Mucosa of rectum (tissue), 2 donors: ENCODE results near the gene NDRG3.
A peak's percentile ranks its signal among the peaks of the same experiment; 100 is the strongest.

Experiments used
- H3K27ac ChIP-seq, 2 donors: one replicate each; pipeline ENCODE4 v1.7.0; 2013; ENCODE audit warnings: inconsistent platforms in 2 of 2, low read depth in 2 of 2, low read length in 2 of 2
- H3K27me3 ChIP-seq, 2 donors: one replicate each; pipeline ENCODE4 v1.7.0; 2013; ENCODE audit warnings: low read length in 2 of 2; ENCODE audit not compliant: control insufficient read depth in 2 of 2, insufficient read depth in 2 of 2
- H3K36me3 ChIP-seq, 2 donors: one replicate each; pipeline ENCODE4 v1.7.0; 2013; ENCODE audit warnings: low read length in 2 of 2; ENCODE audit not compliant: control insufficient read depth in 2 of 2, insufficient read depth in 2 of 2
- H3K4me1 ChIP-seq, 2 donors: one replicate each; pipeline ENCODE4 v1.7.0; 2013; ENCODE audit warnings: low read length in 2 of 2, mild to moderate bottlenecking in 1 of 2; ENCODE audit not compliant: control insufficient read depth in 2 of 2, insufficient read depth in 2 of 2
- H3K4me3 ChIP-seq, 2 donors: one replicate each; pipeline ENCODE4 v1.7.0; 2013; ENCODE audit warnings: low read length in 2 of 2
- H3K9ac ChIP-seq, 2 donors: one replicate each; pipeline ENCODE4 v1.7.0; 2013; ENCODE audit warnings: low read length in 2 of 2, low read depth in 1 of 2, mild to moderate bottlenecking in 1 of 2
- H3K9me3 ChIP-seq, 2 donors: one replicate each; pipeline ENCODE4 v1.7.0; 2013; ENCODE audit warnings: low read length in 2 of 2; ENCODE audit not compliant: control insufficient read depth in 2 of 2
- donor health status: healthy.
- donor health status: Normal muscosa, but diverticular disease.

NDRG3 gene

GRCh38 chr20:36745927-36746659 is at the start of gene NDRG3:
NDRG3 (minus strand) TSS chr20:36746090; CDS start chr20:36721735, 24,355 bp downstream.
- Histone ChIP-seq H3K4me1 (peaks cover 3 to 6% of the 10 kb centered on the region in 2 donors), H3K36me3 (no peaks in the 10 kb centered on the region), H3K9me3 (no peaks in the 10 kb centered on the region), H3K27me3 (no peaks in the 10 kb centered on the region), H3K4me3 (peak within 1 kb of the TSS; percentile 81 to 91), H3K27ac (peak within 1 kb of the TSS; percentile 55 to 71), H3K9ac (peak within 1 kb of the TSS; percentile 69 to 79)

GRCh38 chr20:36794116-36794474 is 48.2 kb upstream of the NDRG3 start:
- H3K9me3 ChIP-seq = no peaks in the 10 kb centered on the region
- no peak overlapping the region for H3K9ac ChIP-seq
- H3K27me3 ChIP-seq = no peaks in the 10 kb centered on the region
- no peak overlapping the region for H3K4me3 ChIP-seq
- H3K27ac ChIP-seq = no peak overlapping the region
- H3K4me1 ChIP-seq = no peaks in the 10 kb centered on the region
- H3K36me3 ChIP-seq = peaks cover 31 to 46% of the 10 kb centered on the region in 2 donors

- Histone ChIP-seq H3K4me3 (no peak overlapping the region), H3K9me3 (no peaks in the 10 kb centered on the region), H3K9ac (no peak overlapping the region), H3K4me1 (no peaks in the 10 kb centered on the region), H3K27ac (no peak overlapping the region), H3K36me3 (peaks cover 31 to 42% of the 10 kb centered on the region in 2 donors), H3K27me3 (no peaks in the 10 kb centered on the region)
Measured at GRCh38 chr20:36793294-36794115, 47.6 kb upstream of the NDRG3 start.

GRCh38 chr20:36792422-36792821 is 46.5 kb upstream of the NDRG3 start:
- Histone ChIP-seq H3K4me3 (no peak overlapping the region), H3K27me3 (no peaks in the 10 kb centered on the region), H3K4me1 (no peaks in the 10 kb centered on the region), H3K9ac (no peak overlapping the region), H3K36me3 (peaks cover 28 to 36% of the 10 kb centered on the region in 2 donors), H3K27ac (no peak overlapping the region), H3K9me3 (no peaks in the 10 kb centered on the region)

GRCh38 chr20:36791862-36792261 is 46.0 kb upstream of the NDRG3 start:
- Histone ChIP-seq H3K4me1 (no peaks in the 10 kb centered on the region), H3K4me3 (no peak overlapping the region), H3K27ac (no peak overlapping the region), H3K36me3 (peaks cover 24 to 30% of the 10 kb centered on the region in 2 donors), H3K9ac (no peak overlapping the region), H3K27me3 (no peaks in the 10 kb centered on the region), H3K9me3 (no peaks in the 10 kb centered on the region)

- Histone ChIP-seq H3K4me1 (no peaks in the 10 kb centered on the region), H3K36me3 (peaks cover 19 to 24% of the 10 kb centered on the region in 2 donors), H3K9me3 (no peaks in the 10 kb centered on the region), H3K27me3 (no peaks in the 10 kb centered on the region), H3K4me3 (no peak overlapping the region), H3K9ac (no peak overlapping the region), H3K27ac (no peak overlapping the region)
Measured at GRCh38 chr20:36786663-36787062, 40.8 kb upstream of the NDRG3 start.

GRCh38 chr20:36786246-36786645 is 40.4 kb upstream of the NDRG3 start:
- Histone ChIP-seq H3K4me3 (no peak overlapping the region), H3K36me3 (peaks cover 17 to 21% of the 10 kb centered on the region in 2 donors), H3K9me3 (no peaks in the 10 kb centered on the region), H3K4me1 (no peaks in the 10 kb centered on the region), H3K27me3 (no peaks in the 10 kb centered on the region), H3K27ac (no peak overlapping the region), H3K9ac (no peak overlapping the region)

GRCh38 chr20:36785308-36785707 is 39.4 kb upstream of the NDRG3 start:
- H3K9me3 ChIP-seq = no peaks in the 10 kb centered on the region
- H3K4me1 ChIP-seq = no peaks in the 10 kb centered on the region
- peaks cover 17 to 20% of the 10 kb centered on the region in 2 donors for H3K36me3 ChIP-seq
- H3K27ac ChIP-seq = no peak overlapping the region
- H3K27me3 ChIP-seq = no peaks in the 10 kb centered on the region
- no peak overlapping the region for H3K9ac ChIP-seq
- no peak overlapping the region for H3K4me3 ChIP-seq

GRCh38 chr20:36784900-36785299 is 39.0 kb upstream of the NDRG3 start:
- Histone ChIP-seq H3K4me3 (no peak overlapping the region), H3K9me3 (no peaks in the 10 kb centered on the region), H3K9ac (no peak overlapping the region), H3K27me3 (no peaks in the 10 kb centered on the region), H3K27ac (no peak overlapping the region), H3K4me1 (no peaks in the 10 kb centered on the region), H3K36me3 (peaks cover 17 to 20% of the 10 kb centered on the region in 2 donors)

- Histone ChIP-seq H3K4me1 (no peaks in the 10 kb centered on the region), H3K9ac (no peak overlapping the region), H3K4me3 (no peak overlapping the region), H3K27ac (no peak overlapping the region), H3K9me3 (no peaks in the 10 kb centered on the region), H3K36me3 (peaks cover 17 to 20% of the 10 kb centered on the region in 2 donors), H3K27me3 (no peaks in the 10 kb centered on the region)
Measured at GRCh38 chr20:36784116-36784515, 38.2 kb upstream of the NDRG3 start.
